GM21576 (cell line): ENCODE results near the gene TRIM45.
"Not testable (repeated sequence)": the region's sequence is repeated elsewhere in the genome, so short reads cannot be mapped to it uniquely, and the experiment has no call there.

Experiments used
- ATAC-seq: cut with Tn5 transposase; IDR thresholded peaks from one replicate; pipeline ENCODE4 v1.9.1; 2021; ENCODE audit warnings: mild to moderate bottlenecking, moderate library complexity; ENCODE audit not compliant: unreplicated experiment

TRIM45 gene

DNA sequence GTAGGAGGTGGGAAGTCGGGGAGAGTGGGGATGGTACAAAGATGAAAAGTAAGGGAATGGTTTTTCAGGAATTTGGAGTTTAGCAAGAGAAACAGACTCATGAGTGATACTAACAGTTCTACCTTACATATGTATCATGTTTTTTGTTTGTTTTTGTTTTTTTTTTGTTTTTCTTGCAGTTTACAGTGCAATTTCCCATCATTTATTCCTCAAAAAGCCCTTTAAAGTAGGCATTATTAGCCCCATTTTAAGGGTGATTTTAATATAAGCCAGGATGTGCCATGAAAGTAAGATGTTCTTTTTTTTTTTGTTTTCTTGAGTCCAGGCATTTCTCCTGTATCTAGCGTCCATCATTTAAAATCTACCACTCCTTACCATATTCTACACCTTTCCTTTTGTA, 13.8 kb upstream of the TRIM45 start:
- no peak for ATAC-seq

DNA sequence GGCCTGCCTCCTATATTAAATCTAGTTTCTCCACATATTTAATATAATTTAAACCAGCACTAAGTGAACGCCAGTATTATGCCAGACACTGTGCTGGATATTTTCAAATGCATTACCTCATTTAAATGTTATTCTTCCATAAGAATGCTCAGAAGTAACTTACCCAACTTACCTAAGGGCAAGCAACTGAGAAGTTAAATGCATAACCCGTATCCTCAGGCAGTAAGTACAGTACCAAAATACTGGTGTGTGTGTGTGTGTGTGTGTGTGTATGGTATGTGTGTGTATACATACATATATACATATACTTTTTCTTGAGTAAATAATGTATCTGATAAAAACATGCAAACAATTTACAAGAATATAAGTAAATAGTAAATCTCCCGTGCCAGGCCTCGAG, 9.0 kb upstream of the TRIM45 start:
- ATAC-seq = no peak

DNA sequence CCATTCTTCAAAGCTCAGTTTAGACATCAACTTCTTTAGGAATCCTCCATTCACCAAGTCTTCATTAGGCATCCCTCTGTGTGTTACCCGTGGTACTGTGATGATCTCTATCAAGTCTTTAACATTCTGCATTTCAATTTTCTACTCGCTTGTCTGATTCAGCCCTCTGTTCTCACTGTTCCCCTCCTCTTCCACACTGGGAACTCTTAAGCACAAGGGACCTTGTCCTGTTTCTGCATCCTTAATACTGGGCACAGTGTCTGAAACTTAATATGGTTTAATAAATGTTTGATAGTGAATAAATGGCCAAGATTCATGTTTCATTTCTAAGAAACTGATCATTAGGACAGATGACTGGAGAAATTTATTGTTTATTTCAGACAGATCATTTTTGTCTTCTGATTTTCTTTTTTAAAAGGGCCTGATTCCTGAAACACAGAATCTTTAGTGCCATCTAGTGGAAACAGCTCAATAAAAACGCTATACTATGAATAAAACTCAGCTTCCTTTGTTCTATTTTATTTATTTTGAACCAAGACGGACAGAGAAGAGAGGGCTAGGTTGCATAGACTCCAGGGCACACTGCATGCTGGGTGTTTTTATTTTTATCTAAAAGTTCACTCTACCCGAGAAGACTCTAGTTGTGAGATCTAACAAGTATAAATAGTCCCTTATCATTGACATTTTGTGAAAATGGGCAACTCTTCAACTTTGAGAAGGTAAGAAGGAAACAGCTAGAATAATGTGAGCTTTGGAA, 7.0 kb upstream of the TRIM45 start:
- ATAC-seq = no peak

DNA sequence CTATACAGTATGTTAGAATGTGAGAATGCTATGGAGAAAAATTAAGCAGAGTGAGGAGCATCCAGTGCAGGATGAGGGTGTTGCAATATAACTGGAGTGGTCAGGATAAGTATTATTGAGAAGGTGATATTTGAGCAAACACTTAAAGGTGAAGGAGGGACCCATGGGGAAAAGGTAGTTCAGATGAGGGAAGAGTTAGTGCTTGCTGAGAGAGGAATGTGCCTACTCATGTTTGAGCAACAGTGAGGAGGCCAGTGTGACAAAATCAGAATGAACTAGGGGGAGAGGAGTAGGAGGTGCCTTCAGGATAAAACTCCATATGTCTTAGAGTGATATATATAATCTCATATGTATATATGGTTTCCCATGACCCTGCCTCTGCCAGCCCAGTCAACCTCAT, 6.2 kb upstream of the TRIM45 start:
- ATAC-seq = no peak

DNA sequence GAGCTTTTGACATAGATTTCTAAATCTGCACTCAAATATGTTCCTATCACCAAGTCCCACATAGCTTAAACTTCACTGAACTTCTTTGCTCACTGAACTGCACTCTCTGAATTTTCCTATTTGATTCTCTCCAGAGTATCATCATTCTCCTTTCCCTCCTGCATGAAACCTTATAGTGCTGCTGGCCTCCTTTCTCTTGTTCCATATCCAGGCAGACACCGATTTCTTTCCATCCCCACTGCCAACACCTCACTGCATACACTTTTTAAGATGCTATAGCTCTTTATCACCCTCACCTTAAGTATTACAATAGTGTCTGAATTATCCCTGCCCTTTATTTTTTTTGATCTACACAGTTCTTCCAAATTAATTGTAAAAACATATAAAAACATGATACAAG, 3.1 kb upstream of the TRIM45 start:
- ATAC-seq = no peak

DNA sequence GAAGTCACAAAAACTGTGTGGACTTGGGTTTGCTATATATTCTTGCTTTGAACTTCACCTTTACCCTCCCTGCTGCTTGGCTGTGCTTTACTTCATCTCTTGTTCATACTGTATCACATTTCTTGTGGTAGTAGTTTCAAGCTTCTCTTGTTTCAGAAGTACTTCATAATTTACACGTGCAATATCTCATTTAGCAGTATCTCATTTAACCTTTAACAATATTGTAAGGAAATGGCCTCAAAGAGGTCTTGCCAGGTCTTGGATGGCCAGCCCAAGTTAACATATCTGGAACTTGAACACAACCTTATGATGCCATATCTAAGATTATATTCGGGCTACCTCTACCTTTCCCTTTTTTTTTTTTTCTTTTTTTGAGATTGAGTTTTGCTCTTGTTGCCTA, 1.7 kb upstream of the TRIM45 start:
- no peak for ATAC-seq

DNA sequence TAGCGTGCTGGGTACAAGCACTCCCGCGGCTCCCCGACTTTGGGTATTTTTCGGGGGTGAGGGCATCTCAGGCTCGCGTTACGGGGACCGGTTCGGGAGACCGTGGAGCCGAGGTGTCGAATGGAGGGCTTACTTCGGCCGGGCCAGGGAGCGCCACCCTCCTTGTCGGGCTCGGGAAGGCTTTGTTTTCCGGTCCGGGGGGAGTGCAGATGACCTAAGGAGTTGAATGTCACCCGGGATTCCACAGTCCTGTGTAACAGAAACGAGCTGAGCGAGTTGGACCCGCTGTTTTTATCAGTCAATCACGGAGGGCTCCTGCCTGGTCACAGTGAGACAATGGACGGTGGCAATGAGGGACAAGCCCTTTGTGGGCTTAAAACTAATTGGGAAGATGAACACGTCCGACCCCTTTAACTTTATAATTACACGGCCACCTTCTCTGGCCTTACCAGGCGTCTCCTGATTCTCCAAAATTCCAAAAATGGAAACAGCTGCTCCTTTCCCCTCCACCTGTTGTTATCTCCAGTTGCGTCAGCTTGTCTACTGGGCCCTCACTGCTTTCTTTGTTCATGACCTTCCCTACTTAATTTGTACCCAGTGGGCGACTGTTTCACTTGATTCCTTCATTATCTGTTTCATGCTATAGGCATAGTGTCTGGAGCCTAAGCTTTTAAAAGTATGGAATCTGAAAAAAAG, 929 bp upstream of the TRIM45 start:
- no peak for ATAC-seq

DNA sequence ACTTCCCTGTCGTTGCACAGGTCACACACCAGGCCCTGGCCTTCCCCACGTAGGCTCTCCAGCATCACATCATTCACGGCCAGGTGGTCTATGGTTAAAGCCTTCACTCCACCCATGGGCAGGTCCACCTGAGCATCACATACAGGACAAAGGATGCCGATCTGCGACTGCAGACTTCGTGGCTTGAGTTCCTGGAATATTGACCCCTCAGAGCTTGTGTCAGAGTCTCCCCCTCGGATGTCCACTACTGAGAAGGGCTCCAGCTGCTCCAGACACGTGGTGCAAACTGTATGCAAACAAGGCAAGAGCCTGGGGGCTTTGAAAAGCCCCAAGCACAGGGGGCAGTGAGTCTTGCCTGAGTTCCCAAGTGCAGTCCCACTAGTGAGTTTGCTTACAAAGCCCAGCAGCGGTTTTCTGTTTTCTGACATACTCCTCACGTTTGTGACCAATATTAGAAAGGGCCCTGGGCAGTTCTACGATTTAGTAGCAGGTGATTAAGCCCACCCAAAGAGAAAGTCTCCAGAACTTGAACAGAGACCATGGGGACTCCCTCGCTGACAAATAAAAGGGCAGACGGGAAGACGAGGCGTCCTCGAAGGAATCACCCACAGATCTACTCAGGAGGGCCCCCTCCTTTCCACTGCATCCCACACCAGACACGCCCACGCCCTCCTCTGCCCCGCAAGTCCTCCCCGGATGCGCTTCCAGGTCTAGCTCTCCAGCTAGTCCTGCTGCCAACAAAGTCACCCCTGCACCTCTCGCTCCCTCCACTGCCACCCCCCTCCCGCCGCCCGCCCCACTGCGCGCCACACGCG, 568 bp downstream of the TRIM45 start:
- ATAC-seq = no peak

DNA sequence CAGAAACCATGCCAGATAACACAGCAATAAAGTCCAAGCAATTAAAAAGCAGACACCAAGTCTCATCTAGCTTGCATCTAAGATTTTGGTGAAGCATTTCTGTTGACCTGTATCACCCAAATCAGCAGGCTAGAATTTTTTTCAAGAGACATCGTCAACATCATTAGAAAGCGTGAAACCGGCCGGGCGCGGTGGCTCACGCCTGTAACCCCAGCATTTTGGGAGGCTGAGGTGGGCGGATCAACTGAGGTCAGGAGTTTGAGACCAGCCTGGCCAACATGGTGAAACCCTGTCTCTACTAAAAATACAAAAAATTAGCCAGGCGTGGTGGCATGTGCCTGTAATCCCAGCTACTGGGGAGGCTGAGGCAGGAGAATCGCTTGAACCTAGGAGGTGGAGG, 2.4 kb downstream of the TRIM45 start:
- not testable (repeated sequence) for ATAC-seq

DNA sequence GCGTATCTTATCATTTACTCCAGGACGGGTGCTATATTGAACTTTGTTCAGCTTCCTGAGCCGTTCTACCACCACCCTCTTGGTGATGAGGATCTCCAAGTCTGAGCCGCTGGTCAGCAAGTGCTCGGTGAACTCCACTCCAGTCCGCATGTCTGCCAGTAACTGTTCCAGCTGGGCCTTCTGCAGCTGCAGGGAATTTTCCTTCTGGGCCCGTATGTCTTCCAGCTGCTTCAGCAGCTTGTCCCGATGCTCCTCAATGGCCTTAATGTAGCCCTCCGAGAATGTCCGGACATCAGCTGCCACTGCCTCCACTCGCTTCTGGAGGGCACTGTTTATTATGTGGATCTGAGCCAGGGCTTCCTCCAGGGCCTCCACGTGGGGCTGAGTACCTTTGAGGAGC, 3.4 kb downstream of the TRIM45 start:
- no peak for ATAC-seq

DNA sequence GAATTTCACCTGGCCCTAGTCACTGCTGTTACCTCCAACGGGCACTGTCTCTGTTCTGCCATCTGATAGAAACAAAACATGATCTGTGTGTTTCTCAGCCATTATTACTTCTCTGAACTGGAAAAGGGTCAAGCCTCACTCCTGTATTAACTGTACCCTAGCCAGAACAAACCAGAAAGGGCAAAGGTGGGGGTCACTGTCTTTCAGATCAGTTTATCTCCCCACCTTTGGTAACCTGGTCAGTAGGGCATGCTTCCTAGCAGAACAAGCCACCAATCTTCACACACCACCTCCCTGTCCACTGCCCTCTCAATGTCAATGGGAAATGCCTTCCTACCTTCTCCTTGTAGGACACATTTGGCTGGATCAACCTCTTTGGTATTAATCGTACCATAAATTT, 3.9 kb downstream of the TRIM45 start:
- ATAC-seq = no peak

DNA sequence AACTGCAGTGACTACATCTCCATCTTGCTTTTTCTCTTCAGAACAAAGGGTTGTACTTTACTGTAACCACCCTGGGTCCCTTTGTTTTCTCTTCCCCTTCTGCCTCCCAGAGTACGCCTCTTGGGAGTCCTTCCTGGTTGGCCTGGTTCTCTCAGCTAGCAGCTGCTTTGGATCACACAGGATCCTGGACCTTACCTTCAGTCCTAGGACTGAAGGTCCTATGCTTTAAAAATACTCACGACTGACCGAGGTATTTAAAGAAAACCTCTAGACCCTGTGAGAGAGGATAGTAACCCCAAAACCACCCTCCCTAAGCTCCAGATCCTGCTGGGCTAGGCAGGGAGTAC, 4.8 kb downstream of the TRIM45 start:
- ATAC-seq = no peak

DNA sequence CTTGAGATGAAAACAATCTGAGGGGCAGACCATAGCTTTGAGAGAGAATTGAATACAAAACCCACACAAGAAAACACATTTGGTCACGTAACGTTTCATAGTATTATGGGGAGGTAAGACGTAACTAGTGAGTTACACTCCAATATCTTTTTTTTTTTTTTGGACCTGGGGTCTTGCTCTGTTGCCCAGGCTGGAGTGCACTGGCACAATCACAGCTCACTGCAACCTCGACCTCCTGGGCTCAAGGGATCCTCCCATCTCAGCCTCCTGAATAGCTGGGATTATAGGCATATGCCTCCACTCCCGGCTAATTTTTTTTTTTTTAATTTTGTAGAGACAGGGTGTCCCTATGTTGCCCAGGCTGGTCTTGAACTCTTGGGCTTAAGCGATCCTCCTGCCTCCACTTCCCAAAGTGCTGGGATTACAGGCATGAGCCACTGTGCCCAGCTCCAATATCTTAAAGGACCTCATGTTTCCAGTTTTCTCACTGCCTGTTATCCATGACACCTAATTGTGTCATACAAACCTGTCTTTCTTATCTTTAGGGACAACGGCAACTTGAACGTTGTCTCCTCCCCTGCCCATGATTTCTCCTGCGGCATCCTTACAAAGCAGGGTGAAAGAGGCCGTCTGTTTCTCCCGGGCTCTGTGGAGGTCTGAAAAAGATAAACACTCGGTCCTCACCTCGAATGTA, 5.3 kb downstream of the TRIM45 start:
- no peak for ATAC-seq

DNA sequence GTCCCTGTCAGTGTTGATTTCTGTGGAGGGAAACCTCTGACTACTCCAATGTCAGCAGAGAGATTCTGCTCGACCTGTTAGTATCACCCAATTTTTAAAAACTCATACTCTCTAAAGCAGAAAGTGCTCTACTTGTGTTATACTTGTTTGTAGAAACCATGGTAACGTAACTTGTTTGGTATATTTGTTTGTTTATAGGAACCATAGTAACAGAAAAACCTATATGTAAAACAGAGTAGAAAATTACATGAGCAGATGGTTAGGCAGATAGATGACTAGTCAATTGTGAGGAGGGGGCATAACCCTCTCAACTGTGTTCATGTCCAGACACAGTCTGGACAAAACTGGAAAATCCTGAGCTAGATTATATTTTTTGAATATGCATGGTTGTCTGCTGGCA, 6.7 kb downstream of the TRIM45 start:
- ATAC-seq = no peak

DNA sequence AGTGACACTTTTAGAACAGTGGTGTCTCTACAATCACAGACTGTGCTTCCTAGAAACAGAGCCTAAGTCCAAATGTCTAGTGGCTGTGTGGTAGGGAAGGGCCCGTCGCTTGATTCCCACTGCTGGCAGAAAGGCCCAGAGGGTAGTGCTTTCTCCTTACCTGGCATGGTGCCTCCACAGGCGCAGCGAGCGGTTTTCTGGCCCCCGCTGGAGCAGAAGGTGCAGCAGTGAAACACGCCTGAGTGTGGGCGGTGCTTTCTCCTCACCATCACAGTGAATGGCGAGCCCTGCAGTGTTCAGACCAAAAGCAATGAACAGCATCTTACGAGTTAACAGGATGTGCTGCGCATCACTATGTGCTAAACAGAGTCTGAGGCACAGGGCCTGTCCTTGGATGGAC, 8.3 kb downstream of the TRIM45 start:
- ATAC-seq = no peak

DNA sequence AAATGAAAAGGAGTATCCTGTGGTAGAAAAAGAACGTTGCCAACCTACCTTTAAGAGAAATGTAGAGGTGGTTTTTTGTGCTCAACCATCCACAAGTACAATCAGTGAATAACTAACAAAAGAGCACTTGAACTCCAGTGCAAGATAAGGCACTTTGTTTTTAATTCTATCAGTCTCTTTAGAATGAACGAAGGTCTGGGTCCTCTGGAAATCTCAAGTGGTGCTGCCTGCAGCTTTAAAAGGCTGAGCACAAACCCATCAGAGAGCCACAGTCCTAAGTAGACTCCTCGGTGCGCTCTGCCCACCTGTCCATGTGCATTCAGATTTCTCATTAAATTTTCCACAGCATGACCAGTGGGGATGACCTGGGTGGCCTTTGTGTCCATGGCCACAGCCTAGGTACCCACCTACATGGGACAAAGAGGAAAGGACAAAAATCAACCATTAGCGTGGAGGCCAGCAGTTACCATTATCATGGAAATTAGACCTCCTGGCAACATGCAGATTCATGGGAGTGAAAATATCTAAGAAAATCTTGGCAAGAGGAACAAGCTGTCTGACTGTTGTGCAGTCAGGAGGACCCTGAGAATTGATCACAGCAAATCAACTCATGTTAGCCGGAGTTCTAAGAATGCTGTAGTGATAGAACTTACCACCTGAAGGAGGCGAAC, 9.4 kb downstream of the TRIM45 start:
- no peak for ATAC-seq

DNA sequence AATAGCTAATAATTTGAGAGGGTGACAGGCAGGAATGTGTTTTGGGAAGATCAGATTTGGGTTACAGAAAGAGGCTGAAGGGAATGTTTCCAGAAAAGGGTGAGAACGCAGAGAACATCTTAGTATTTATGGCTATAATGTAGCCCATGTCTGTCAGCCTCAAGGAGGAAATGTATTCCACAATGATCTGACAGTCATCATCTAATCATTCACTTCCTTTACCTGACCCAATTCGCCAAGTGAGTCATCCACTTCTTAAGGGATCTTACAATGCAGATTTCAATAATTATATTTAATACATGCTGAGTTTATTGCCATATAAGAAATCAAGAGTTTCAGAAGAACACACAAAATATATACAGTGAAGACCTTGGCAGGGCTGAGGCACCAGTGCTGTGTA, 10.8 kb downstream of the TRIM45 start:
- no peak for ATAC-seq

DNA sequence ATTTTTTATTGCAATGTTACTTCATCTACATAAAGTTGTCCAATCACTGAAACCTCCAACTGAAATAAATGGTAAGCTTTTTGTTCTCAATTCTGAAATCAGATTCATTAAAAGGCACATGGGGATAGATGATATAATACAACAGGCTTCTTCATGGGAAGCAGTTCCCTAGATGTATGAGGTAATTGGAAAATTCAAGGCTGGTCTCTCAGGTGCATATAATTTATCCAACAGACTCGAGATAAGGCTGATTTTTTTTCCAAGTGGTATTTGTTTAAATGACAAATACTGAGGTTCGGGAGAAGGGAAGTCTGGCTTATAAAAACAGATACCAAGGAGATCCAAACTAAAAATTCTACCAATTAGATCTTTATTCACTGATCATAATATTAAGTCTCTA, 14.2 kb downstream of the TRIM45 start:
- ATAC-seq = no peak

DNA sequence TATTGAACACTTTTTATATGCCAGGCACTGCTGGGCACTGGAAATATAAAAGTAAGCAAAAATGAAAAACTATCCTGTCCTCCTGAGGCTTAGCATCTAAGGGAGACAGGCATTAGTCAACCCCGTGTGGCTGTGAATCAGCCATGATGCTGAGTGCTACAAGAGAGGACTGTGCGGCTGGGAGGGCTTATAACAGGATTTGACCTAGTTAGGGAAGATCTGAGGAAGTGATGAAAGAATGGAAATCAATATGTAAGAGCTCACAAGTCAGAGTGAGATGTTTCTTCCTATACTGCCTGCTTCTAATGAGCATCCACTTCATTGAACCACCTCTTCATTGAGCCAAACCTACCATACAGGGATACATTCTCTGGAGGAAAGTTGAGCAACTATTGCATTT, 15.1 kb downstream of the TRIM45 start:
- ATAC-seq = no peak

DNA sequence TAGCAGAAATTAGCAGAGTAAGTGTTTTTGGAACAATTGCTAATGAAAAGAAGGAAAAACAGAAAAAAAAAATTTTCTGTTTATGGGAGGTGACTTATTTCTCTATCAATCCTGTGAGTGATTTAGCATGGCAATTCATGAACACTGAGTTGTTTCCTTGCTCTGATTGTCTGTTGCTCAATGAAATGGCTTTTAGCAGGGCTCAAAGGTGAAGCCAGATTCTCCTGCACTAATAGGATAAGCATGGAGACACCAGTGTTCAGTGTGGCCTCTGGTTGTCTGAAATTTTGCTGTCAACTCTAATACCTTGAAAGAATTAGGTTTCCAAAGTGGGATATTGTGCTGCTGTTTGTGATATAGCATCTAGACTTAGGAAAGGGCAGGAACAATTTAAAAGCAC, 15.8 kb downstream of the TRIM45 start:
- no peak for ATAC-seq

DNA sequence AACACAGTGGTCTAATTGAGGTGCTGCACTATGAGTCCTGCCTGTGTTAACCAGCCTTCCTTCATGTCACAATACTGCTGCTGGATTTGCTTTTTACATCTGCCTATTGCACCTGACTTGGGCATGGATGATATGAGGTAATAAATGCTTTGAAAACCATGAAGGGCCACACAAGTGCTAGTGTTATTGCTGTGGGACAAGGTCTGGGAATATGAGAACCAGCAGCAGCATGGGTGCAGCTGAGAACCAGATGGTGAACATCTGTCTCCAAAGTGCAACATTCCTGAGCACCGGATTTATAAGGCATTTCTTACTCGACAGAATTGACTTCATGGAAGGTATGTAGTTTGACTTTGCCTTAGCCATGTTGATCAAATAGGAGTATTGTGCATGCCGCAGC, 16.6 kb downstream of the TRIM45 start:
- ATAC-seq = no peak
